Pancreas (tissue), 10 donors: ENCODE measurements around the gene SPART. TPM values are rescaled to one million over a fixed set of nuclear protein-coding genes. Genes with fewer than 3 reads are reported as not detected.

Source experiments
- ATAC-seq, 4 donors: fragments of 200-7000 bp; cut with Tn5 transposase; one replicate each; pipeline versions ENCODE4 v1.8.0 to v1.9.1; 2020; ENCODE audit warnings: mild to moderate bottlenecking in 4 of 4, moderate library complexity in 4 of 4
- DNase-seq, 6 donors: peaks; one replicate each; pipeline ENCODE4 v3.0.0-alpha.2; 2020
- FAIRE-seq: peaks from 2 replicates; lab custom pipeline; 2012; peaks lifted over from hg19 to GRCh38; lab: Jason Lieb, UNC
- H3K27ac ChIP-seq, 4 donors: fragments of 200-600 bp; sonication (generic); 1 replicate in 3 of 4; 2 replicates in 1 of 4; pipeline versions ENCODE4 v1.5.0 to v1.8.0; 2020
- H3K27me3 ChIP-seq, 4 donors: fragments of 200-600 bp; one replicate each; pipeline ENCODE4 v1.8.0; 2021
- H3K36me3 ChIP-seq, 3 donors: fragments of 200-600 bp; sonication (generic) in 1 of 3; one replicate each; pipeline versions ENCODE4 v1.5.0 to v1.8.0; 2020 to 2021
- H3K4me1 ChIP-seq, 3 donors: fragments of 200-600 bp; one replicate each; pipeline ENCODE4 v1.8.0; 2021
- H3K4me3 ChIP-seq, 4 donors: fragments of 200-600 bp; sonication (generic) in 2 of 4; one replicate each; pipeline versions ENCODE4 v1.5.0 to v1.8.0; 2020 to 2021
- H3K9me3 ChIP-seq, 4 donors: fragments of 200-600 bp; one replicate each; pipeline ENCODE4 v1.8.0; 2021
- CTCF ChIP-seq, 4 donors: fragments of 200-600 bp; sonication (generic) in 3 of 4; IDR thresholded peaks; one replicate each; pipeline versions ENCODE4 v1.5.0 to v1.8.0; 2021; ENCODE audit warnings: antibody characterized with exemption in 4 of 4
- WGBS, 2 donors: extraction: QIAGEN DNeasy Blood & Tissue Kit; methylation state at CpG; one replicate each; pipeline ENCODE4 v1.1.7; 2013; 5-methylcytosine and 5-hydroxymethylcytosine counted together
- intact Hi-C, 3 donors: fragments of 100-400 bp; cut with DNase I; formaldehyde crosslinking; loops; one replicate each; pipeline versions ENCODE4 v1.11.1 to v1.14.2; 2022
- polyA plus RNA-seq, 2 donors: library from polyadenylated mRNA; stranded (reverse); fragments of 200-250 nt; gene quantifications; one replicate each; pipeline ENCODE4 v1.2.3, GENCODE V29; 2013
- total RNA-seq, 6 donors: library from RNA; stranded (reverse); fragmentation: NEBNext Ultra II Directional in 4 of 6; extraction: Animal tissue kit (Norgen Biotek cat#: 25700) in 4 of 6; gene quantifications; one replicate each; pipeline versions ENCODE4 v1.2.1 to v1.2.4, GENCODE V29; 2021 to 2023
- donor health status: healthy with polysubstance abuse.
- donor health status: DM: no; HTN: no; CAD: no; lungs with moderate emphysema.
- donor health status: DM: no; HTN: no; CAD: no.
- donor health status: control.
- donor health status: control.
- donor health status: Bipolar disorder and iron deficiency.
- donor health status: DM: yes; HTN: yes; CAD: no.
- donor health status: DM: no; HTN: no; CAD: no.
- donor health status: DM: no; HTN: no; CAD: no.
- donor health status: DM: yes; HTN: yes; CAD: no.

SPART gene
- total and polyA plus RNA-seq, 8 donors = 5.9 to 18.7 (median 12.0) TPM

- no peak overlapping the region for H3K27ac ChIP-seq
- no peak for ATAC-seq
These were observed 84.2 kb downstream of the SPART start for GRCh38 chr13:36261976-36262375.

DNA sequence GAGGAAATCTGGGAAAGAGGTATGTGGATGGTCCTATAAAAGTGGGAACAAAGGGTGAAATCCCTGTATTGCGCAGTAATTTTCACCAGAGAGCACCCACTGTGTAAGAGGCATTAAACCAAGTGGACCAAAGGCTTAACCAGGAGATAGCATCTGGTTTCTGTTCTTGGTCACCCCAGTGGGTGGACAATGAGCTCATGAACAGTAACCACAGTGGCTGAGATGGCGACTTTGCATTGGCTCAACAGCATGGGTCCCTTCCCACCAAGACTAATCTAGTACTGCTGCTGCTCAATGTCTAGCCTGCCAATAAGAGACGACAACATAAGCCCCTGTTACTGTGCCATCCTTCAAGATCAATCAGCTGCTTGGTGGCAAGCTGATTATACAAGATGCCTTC lies 85.2 kb downstream of the SPART start:
- FAIRE-seq (no peak), DNase-seq (no peak), ATAC-seq (no peak)
- H3K4me1 ChIP-seq = no peaks in the 10 kb centered on the region
- H3K27me3 ChIP-seq = no peaks in the 10 kb centered on the region
- no peaks in the 10 kb centered on the region for H3K36me3 ChIP-seq
- WGBS, 2 donors = 90 to 92% methylated on average over 3 of the region's 3 CpGs
- H3K9me3 ChIP-seq = no peaks in the 10 kb centered on the region
- TF ChIP-seq CTCF (IDR thresholded peaks at IDR 0.05) = no peak
- no peak overlapping the region for H3K27ac ChIP-seq
- intact Hi-C loops = no loop called here
- no peak overlapping the region for H3K4me3 ChIP-seq

More at GRCh38 chr13:36261976-36262375, 84.2 kb downstream of the SPART start:
- TF ChIP-seq CTCF (IDR thresholded peaks at IDR 0.05) = no peak
- FAIRE-seq (no peak), DNase-seq (no peak)
- Histone ChIP-seq H3K9me3 (no peaks in the 10 kb centered on the region), H3K36me3 (no peaks in the 10 kb centered on the region), H3K4me3 (no peak overlapping the region), H3K27me3 (no peaks in the 10 kb centered on the region), H3K4me1 (no peaks in the 10 kb centered on the region)
- intact Hi-C loops = no loop called here

DNA sequence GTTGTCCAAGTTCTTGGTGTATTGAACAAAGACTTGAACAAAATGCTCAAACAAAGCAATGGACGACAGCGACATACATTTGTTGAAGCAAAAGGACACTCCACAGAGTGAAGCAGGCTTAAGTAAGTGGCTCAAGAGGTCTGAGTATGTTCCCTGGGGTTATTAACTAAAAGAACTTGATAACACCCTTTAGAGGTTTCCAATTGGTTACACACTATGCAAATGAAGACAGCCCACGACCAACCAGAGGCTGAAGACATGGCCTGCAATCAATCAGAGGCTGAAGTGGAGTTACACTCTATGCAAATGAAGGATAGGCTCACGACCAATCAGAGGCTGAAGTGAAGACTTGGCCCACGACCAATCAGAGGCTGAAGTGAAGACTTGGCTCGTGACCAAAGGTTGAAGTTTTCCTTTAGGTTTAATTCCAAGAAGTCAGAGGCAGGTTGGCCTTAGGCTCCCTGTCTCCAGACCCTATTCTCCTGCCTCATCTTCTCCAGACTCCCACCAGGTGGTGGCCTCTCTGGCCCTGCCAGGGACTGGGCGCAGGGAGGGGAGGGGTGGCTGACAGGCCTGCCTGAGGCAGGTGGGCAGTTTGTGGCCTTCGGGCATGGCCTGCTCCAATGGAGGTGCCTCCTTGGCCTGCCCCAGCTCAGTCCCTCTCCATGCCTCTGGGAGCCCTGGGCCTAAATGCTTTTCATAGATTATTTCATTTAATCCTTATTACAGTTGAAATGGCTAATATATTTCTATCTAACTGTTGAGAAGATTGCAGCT lies 86.6 kb downstream of the SPART start:
- intact Hi-C loops = no loop called here
- no peaks in the 10 kb centered on the region for H3K36me3 ChIP-seq
- FAIRE-seq (no peak), DNase-seq (peak in 1 of 6 donors; percentile 34), ATAC-seq (no peak)
- no peaks in the 10 kb centered on the region for H3K9me3 ChIP-seq
- no peak overlapping the region for H3K4me3 ChIP-seq
- no peak for TF ChIP-seq CTCF (IDR thresholded peaks at IDR 0.05)
- H3K27ac ChIP-seq = no peak overlapping the region
- no peaks in the 10 kb centered on the region for H3K27me3 ChIP-seq
- WGBS, 2 donors = 85 to 86% methylated on average over 8 of the region's 8 CpGs
- H3K4me1 ChIP-seq = no peaks in the 10 kb centered on the region

- no peaks in the 10 kb centered on the region for H3K9me3 ChIP-seq
- FAIRE-seq (no peak), ATAC-seq (no peak), DNase-seq (no peak)
- H3K4me3 ChIP-seq = no peak overlapping the region
- TF ChIP-seq CTCF (IDR thresholded peaks at IDR 0.05) = no peak
- 79 to 82% methylated on average over 8 of the region's 8 CpGs for WGBS, 2 donors
- H3K27ac ChIP-seq = no peak overlapping the region
- H3K27me3 ChIP-seq = no peaks in the 10 kb centered on the region
- no peaks in the 10 kb centered on the region for H3K4me1 ChIP-seq
- H3K36me3 ChIP-seq = no peaks in the 10 kb centered on the region
- intact Hi-C loops = no loop called here
These were observed 87.4 kb downstream of the SPART start for GRCh38 chr13:36258831-36259230.

Other genes starting within 250 kb of the SPART start
- 10 to 100 TPM in 1 of 6 donors, 1 to 10 TPM in 2, under 1 TPM in 3; 0.67 to 10.1 (median 2.1) TPM for gene DCLK1, start 215.0 kb downstream of the SPART start, total RNA-seq
- gene DCLK1, start 215.0 kb downstream of the SPART start, polyA plus RNA-seq = 1 to 10 TPM in 1 of 2 donors, under 1 TPM in 1; 0.68 to 2.5 TPM
- gene SOHLH2, start 131.8 kb downstream of the SPART start, total RNA-seq = under 1 TPM in 2 of 6 donors, not detected in 4; 0.08 to 0.12 TPM
- gene SOHLH2, start 131.8 kb downstream of the SPART start, polyA plus RNA-seq = under 1 TPM in 1 of 2 donors, not detected in 1; 0.05 TPM
- gene CCDC169, start 48.6 kb downstream of the SPART start, total RNA-seq = under 1 TPM; 0.08 to 0.55 (median 0.29) TPM
- under 1 TPM; 0.11 to 0.14 TPM for gene CCDC169, start 48.6 kb downstream of the SPART start, polyA plus RNA-seq
- under 1 TPM in 1 of 6 donors, not detected in 5; 0.12 TPM for gene CCNA1, start 86.1 kb upstream of the SPART start, total RNA-seq
- gene CCNA1, start 86.1 kb upstream of the SPART start, polyA plus RNA-seq = under 1 TPM in 1 of 2 donors, not detected in 1; 0.19 TPM